Gastrocnemius medialis (tissue), 4 donors: ENCODE data around the gene RPS27L. TPM values are rescaled to one million over a fixed set of nuclear protein-coding genes. Genes with fewer than 3 reads are reported as not detected.
A peak's percentile ranks its signal among the peaks of the same experiment; 100 is the strongest.
"Not testable (repeated sequence)": the region's sequence is repeated elsewhere in the genome, so short reads cannot be mapped to it uniquely, and the experiment has no call there.

Source experiments
- ATAC-seq, 2 donors: fragments of 150-250 bp; one replicate each; pipeline ENCODE4 v1.9.1; 2016
- DNase-seq, 2 donors: peaks; one replicate each; pipeline ENCODE4 v3.0.0-alpha.2; 2019
- H3K27ac ChIP-seq, 4 donors: fragments of 200-600 bp; sonication (generic); 1 replicate in 1 of 4; 2 replicates in 3 of 4; pipeline ENCODE4 v1.5.1; 2016 to 2018; ENCODE audit warnings: mild to moderate bottlenecking in 2 of 4, moderate library complexity in 1 of 4
- H3K27me3 ChIP-seq, 3 donors: fragments of 200-600 bp; sonication (generic) in 2 of 3; 1 replicate in 1 of 3; 2 replicates in 2 of 3; pipeline versions ENCODE4 v1.5.1 to v1.6.0; 2016 to 2019; ENCODE audit warnings: mild to moderate bottlenecking in 1 of 3, moderate library complexity in 1 of 3
- H3K36me3 ChIP-seq, 2 donors: fragments of 200-600 bp; sonication (generic) in 1 of 2; one replicate each; pipeline ENCODE4 v1.5.1; 2017 to 2018
- H3K4me1 ChIP-seq, 2 donors: fragments of 200-600 bp; sonication (generic) in 1 of 2; one replicate each; pipeline ENCODE4 v1.5.1; 2016 to 2017; ENCODE audit warnings: mild to moderate bottlenecking in 2 of 2
- H3K4me3 ChIP-seq, 4 donors: fragments of 200-600 bp; sonication (generic) in 3 of 4; 1 replicate in 1 of 4; 2 replicates in 3 of 4; pipeline ENCODE4 v1.5.1; 2016 to 2019; ENCODE audit warnings: mild to moderate bottlenecking in 2 of 4
- H3K9me3 ChIP-seq, 3 donors: fragments of 200-600 bp; sonication (generic) in 2 of 3; 1 replicate in 1 of 3; 2 replicates in 2 of 3; pipeline ENCODE4 v1.5.1; 2016 to 2019
- POLR2A ChIP-seq, 2 donors: fragments of 450-650 bp; IDR thresholded peaks; one replicate each; pipeline ENCODE4 v1.6.1; 2017; ENCODE audit warnings: antibody characterized with exemption in 2 of 2, mild to moderate bottlenecking in 2 of 2, moderate library complexity in 2 of 2
- in situ Hi-C, 4 donors: fragments of 200-750 bp; cut with MboI; loops; one replicate each; pipeline versions ENCODE4 v1.15.0 to v1.8.0; 2017; ENCODE audit warnings: low sequenced_read_pairs in 4 of 4
- intact Hi-C: fragments of 100-400 bp; cut with DNase I; formaldehyde crosslinking; loops from one replicate; pipeline ENCODE4 v1.15.1; 2023; ENCODE audit warnings: low total_unique reads
- total RNA-seq, 4 donors: library from RNA; depleted of rRNA; stranded (reverse); fragments of >200 nt; gene quantifications; one replicate each; pipeline versions ENCODE4 v1.1.0 to v1.2.3, GENCODE V29; 2016
- TF ChIP-seq, protein P1 (sequence below), 5 experiments: fragments of 450-650 bp in 3 of 5; fragments of 200-600 bp in 2 of 5; sonication (generic) in 2 of 5; IDR thresholded peaks in 4 of 5; conservative IDR thresholded peaks in 1 of 5; 1 replicate in 4 of 5; 2 replicates in 1 of 5; pipeline ENCODE4 v1.5.1; 2016 to 2019; ENCODE audit warnings: antibody characterized with exemption in 5 of 5, mild to moderate bottlenecking in 3 of 5, moderate library complexity in 3 of 5

The RPS27L gene
- total RNA-seq, 4 donors from 2014 or later = 53.0 to 145 (median 78.0) TPM

DNA sequence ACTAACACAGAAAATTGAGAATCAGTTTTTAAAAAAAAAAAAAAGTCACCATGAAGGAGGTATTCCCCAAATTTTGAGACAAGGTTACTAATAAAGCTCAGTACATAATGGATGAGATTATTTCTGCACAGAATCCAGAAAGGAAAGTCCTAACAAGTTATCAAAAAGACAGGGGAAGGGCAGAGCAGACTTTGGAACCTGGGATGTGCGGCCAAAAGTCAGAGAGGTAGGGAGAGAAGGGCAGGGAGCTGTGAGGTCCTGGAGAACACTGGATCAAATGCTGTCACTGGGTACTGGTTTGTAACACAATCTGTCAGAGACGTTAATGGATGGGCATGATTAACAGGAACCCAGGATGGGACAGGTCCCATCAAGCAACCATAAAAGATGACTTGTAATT lies 47.8 kb downstream of the RPS27L start:
- no peak overlapping the region for H3K27ac ChIP-seq
- in situ Hi-C loops = no loop called here
- H3K27me3 ChIP-seq = no peaks in the 10 kb centered on the region
- intact Hi-C loops = no loop called here
- no peak for ATAC-seq
- H3K4me3 ChIP-seq = no peak overlapping the region
- TF ChIP-seq, protein P1, sequence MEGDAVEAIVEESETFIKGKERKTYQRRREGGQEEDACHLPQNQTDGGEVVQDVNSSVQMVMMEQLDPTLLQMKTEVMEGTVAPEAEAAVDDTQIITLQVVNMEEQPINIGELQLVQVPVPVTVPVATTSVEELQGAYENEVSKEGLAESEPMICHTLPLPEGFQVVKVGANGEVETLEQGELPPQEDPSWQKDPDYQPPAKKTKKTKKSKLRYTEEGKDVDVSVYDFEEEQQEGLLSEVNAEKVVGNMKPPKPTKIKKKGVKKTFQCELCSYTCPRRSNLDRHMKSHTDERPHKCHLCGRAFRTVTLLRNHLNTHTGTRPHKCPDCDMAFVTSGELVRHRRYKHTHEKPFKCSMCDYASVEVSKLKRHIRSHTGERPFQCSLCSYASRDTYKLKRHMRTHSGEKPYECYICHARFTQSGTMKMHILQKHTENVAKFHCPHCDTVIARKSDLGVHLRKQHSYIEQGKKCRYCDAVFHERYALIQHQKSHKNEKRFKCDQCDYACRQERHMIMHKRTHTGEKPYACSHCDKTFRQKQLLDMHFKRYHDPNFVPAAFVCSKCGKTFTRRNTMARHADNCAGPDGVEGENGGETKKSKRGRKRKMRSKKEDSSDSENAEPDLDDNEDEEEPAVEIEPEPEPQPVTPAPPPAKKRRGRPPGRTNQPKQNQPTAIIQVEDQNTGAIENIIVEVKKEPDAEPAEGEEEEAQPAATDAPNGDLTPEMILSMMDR (IDR thresholded peaks at IDR 0.05 in 4 of 5, conservative IDR thresholded peaks at IDR 0.05 in 1 of 5) = no peak
- TF ChIP-seq POLR2A (IDR thresholded peaks at IDR 0.05) = no peak
- H3K9me3 ChIP-seq = no peaks in the 10 kb centered on the region
- no peak for DNase-seq
- no peaks in the 10 kb centered on the region for H3K4me1 ChIP-seq
- H3K36me3 ChIP-seq = no peaks in the 10 kb centered on the region

DNA sequence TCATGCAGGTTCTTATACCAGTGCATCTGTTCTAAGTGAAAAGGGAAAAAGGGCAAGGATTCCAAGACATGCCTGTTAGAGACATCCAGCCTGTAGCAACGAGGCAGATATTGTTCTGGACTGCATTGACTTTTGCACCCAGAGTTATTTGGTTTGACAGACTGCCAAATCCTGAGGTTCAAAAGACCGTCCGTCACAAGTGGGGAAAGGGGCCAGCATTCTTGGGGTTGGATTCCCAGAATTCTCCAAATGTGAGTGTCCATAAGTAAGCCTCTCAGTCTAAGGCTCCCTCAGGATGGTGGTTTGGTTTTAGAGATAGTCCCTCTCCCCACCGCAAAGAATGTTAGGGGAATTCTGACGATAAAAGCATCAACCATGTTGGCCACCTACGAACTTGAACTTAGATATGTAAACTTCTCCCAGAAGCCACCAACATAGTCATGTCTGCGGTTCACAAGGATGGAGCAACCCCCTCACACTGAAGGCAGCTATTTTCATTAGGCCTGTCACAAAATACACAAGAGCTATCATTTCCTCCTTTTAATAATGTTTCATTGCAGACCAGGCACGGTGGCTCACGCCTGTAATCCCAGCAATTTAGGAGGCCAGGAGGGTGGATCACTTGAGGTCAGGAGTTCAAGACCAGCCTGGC lies 49.3 kb downstream of the RPS27L start:
- intact Hi-C loops (no loop called here), in situ Hi-C loops (no loop called here)
- H3K4me3 ChIP-seq = no peak overlapping the region
- no peaks in the 10 kb centered on the region for H3K9me3 ChIP-seq
- H3K27ac ChIP-seq = no peak overlapping the region
- H3K27me3 ChIP-seq = no peaks in the 10 kb centered on the region
- ATAC-seq (no peak), DNase-seq (no peak)
- no peaks in the 10 kb centered on the region for H3K4me1 ChIP-seq
- no peak for TF ChIP-seq POLR2A (IDR thresholded peaks at IDR 0.05)
- TF ChIP-seq, protein P1 (IDR thresholded peaks at IDR 0.05 in 4 of 5, conservative IDR thresholded peaks at IDR 0.05 in 1 of 5) = no peak
- H3K36me3 ChIP-seq = no peaks in the 10 kb centered on the region

DNA sequence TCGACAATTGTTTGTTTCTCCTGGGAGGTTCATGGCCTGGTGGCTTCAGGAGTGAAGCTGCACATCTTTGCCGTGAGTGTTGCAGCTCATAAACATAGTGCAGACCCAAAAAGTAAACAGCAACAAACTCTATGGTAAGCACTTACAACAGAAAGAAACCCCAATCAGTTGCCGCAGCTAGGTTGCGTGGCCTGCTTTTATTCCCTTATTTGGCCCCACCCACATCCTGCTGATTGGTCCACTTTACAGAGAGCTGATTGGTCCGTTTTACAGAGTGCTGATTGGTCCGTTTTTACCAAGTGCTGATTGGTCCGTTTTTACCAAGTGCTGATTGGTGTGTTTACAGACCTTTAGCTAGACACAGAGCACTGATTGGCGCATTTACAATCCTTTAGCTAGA lies 51.9 kb downstream of the RPS27L start:
- H3K4me3 ChIP-seq, H3K9me3 ChIP-seq, intact Hi-C loops, in situ Hi-C loops, ATAC-seq, H3K27me3 ChIP-seq, H3K36me3 ChIP-seq, H3K27ac ChIP-seq, H3K4me1 ChIP-seq, DNase-seq: not testable (repeated sequence)

DNA sequence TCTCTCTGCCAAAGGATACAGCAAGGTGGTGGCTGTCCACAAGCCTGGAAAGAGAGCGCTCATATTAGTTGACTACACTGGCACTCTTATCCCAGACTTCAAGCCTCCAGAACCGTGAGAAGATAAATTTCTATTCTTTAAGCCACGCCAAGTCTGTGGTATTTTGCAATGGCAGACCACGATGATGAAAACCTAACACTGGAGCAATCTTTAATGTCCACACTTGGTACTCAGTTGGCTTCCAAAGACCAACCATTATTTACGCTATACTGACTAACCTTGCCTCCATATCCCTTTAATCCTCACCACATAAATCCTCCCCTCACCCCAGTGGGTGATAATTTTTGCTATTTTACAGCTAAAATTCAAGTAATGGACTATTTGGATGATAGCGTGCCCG lies 52.5 kb downstream of the RPS27L start:
- TF ChIP-seq, protein P1 (IDR thresholded peaks at IDR 0.05 in 4 of 5, conservative IDR thresholded peaks at IDR 0.05 in 1 of 5) = no peak
- no peak for TF ChIP-seq POLR2A (IDR thresholded peaks at IDR 0.05)
- Histone ChIP-seq H3K27ac (no peak overlapping the region), H3K4me1 (no peaks in the 10 kb centered on the region), H3K27me3 (no peaks in the 10 kb centered on the region), H3K36me3 (no peaks in the 10 kb centered on the region), H3K4me3 (no peak overlapping the region), H3K9me3 (no peaks in the 10 kb centered on the region)
- DNase-seq (no peak), ATAC-seq (peak in 1 of 2 donors; percentile 24)
- in situ Hi-C loops = no loop called here
- intact Hi-C loops = no loop called here

DNA sequence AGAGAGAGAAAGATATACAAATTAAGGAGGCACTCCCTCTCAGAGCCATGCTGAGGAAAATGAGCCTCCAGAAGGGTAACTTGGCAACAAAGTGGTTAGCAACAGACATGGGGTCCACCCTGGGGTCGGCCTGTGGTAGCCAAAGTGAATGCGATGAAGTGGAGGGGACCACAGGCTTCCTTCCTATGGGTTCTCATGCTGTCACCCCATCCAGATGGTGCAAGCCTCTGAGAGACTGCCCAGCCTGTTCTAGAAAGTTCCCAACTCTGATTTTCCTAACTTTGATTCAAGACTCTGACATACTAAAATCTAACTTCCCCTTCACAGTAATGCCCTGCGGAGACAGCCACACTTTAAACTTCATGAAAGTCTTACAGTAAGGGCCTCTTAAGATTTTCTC lies 53.9 kb downstream of the RPS27L start:
- H3K27me3 ChIP-seq = no peaks in the 10 kb centered on the region
- in situ Hi-C loops = no loop called here
- DNase-seq (no peak), ATAC-seq (no peak)
- no peak overlapping the region for H3K27ac ChIP-seq
- TF ChIP-seq, protein P1 (IDR thresholded peaks at IDR 0.05 in 4 of 5, conservative IDR thresholded peaks at IDR 0.05 in 1 of 5) = no peak
- TF ChIP-seq POLR2A (IDR thresholded peaks at IDR 0.05) = no peak
- no peaks in the 10 kb centered on the region for H3K36me3 ChIP-seq
- H3K9me3 ChIP-seq = no peaks in the 10 kb centered on the region
- intact Hi-C loops = no loop called here
- no peaks in the 10 kb centered on the region for H3K4me1 ChIP-seq
- H3K4me3 ChIP-seq = no peak overlapping the region

DNA sequence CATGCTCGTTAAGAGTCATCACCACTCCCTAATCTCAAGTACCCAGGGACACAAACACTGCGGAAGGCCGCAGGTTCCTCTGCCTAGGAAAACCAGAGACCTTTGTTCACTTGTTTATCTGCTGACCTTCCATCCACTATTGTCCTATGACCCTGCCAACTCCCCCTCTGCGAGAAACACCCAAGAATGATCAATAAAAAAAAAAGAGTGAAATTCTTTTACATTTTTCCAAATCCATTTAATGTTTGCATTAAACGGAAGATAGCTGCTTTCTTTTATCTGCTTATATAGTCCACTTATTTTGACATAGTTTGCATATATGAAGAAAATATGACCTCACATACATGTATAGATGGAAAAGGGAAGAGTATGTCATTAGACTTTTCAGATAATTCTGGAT lies 57.7 kb downstream of the RPS27L start:
- H3K27ac ChIP-seq, H3K36me3 ChIP-seq, DNase-seq, H3K9me3 ChIP-seq, H3K4me3 ChIP-seq, ATAC-seq, H3K4me1 ChIP-seq, intact Hi-C loops, H3K27me3 ChIP-seq: not testable (repeated sequence)
- in situ Hi-C loops = loop anchor here in 1 of 4 donors (5.0 to 10.0 kb wide), 2 partner anchors 252 to 315 kb away; no protein-coding TSS in a partner anchor

DNA sequence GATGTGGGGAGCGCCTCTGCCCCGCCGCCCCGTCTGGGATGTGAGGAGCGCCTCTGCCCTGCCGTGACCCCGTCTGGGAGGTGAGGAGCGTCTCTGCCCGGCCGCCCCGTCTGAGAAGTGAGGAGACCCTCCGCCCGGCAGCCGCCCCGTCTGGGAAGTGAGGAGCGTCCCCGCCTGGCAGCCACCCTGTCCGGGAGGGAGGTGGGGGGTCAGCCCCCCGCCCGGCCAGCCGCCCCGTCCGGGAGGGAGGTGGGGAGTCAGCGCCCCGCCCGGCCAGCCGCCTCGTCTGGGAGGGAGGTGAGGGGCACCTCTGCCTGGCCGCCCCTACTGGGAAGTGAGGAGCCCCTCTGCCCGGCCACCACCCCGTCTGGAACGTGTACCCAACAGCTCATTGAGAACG lies 58.4 kb downstream of the RPS27L start:
- H3K36me3 ChIP-seq, DNase-seq, H3K9me3 ChIP-seq, H3K4me3 ChIP-seq, intact Hi-C loops, H3K4me1 ChIP-seq, ATAC-seq, H3K27ac ChIP-seq, H3K27me3 ChIP-seq: not testable (repeated sequence)
- in situ Hi-C loops = loop anchor here in 1 of 4 donors (5.0 to 10.0 kb wide), 2 partner anchors 252 to 314 kb away; no protein-coding TSS in a partner anchor
